ENCODE data around the gene RNF220.

DNA sequence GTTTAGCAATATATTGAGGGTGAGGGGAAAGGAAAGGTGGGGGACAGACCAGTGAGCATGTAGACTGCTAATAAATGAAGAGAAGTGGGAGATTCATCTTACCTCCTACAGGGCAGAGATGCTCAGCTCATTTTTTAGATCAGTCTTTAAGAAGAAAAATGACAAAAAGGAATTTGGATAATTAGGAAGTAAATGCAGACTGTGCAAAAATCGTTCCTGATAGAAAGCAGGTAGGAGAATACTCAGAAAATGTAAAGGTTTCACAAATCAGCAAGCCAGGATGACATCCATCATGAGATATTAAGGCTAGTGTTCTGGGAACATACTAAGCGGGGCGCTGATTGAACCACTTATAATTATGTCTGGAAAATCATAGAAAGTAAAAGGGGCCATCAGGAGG, 106.3 kb downstream of the RNF220 start:
- TF ChIP-seq, protein P1, sequence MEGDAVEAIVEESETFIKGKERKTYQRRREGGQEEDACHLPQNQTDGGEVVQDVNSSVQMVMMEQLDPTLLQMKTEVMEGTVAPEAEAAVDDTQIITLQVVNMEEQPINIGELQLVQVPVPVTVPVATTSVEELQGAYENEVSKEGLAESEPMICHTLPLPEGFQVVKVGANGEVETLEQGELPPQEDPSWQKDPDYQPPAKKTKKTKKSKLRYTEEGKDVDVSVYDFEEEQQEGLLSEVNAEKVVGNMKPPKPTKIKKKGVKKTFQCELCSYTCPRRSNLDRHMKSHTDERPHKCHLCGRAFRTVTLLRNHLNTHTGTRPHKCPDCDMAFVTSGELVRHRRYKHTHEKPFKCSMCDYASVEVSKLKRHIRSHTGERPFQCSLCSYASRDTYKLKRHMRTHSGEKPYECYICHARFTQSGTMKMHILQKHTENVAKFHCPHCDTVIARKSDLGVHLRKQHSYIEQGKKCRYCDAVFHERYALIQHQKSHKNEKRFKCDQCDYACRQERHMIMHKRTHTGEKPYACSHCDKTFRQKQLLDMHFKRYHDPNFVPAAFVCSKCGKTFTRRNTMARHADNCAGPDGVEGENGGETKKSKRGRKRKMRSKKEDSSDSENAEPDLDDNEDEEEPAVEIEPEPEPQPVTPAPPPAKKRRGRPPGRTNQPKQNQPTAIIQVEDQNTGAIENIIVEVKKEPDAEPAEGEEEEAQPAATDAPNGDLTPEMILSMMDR (conservative IDR thresholded peaks at IDR 0.05; ENCODE audit: low read depth, low read length) = no peak
- no peak for TF ChIP-seq MAFK (IDR thresholded peaks at IDR 0.05; ENCODE audit: low read depth, low read length)
- TF ChIP-seq NFE2L2 (IDR thresholded peaks at IDR 0.05; ENCODE audit: low read depth, low read length) = no peak
- TF ChIP-seq POLR2A (IDR thresholded peaks at IDR 0.05; ENCODE audit: low read depth, low read length) = no peak
